ENCODE measurements around the gene TMEM95.

GRCh38 chr17:7403977-7404736, 49.2 kb downstream of the TMEM95 start, which contains the start of gene TMEM256:
- TF ChIP-seq EZH2 (IDR thresholded peaks at IDR 0.05; ENCODE audit: low read length, unreplicated experiment) (no peak), CTCF (conservative IDR thresholded peaks at IDR 0.05; ENCODE audit: low read depth, low read length) (no peak), EZH2phosphoT487 (IDR thresholded peaks at IDR 0.05; ENCODE audit: borderline replicate concordance, low read length) (no peak)
